ENCODE data around the gene SNED1. TPM values are rescaled to one million over a fixed set of nuclear protein-coding genes. Genes with fewer than 3 reads are reported as not detected.

The SNED1 gene
- total RNA-seq, 1 donor from 2014 or later: 2.3 TPM

DNA sequence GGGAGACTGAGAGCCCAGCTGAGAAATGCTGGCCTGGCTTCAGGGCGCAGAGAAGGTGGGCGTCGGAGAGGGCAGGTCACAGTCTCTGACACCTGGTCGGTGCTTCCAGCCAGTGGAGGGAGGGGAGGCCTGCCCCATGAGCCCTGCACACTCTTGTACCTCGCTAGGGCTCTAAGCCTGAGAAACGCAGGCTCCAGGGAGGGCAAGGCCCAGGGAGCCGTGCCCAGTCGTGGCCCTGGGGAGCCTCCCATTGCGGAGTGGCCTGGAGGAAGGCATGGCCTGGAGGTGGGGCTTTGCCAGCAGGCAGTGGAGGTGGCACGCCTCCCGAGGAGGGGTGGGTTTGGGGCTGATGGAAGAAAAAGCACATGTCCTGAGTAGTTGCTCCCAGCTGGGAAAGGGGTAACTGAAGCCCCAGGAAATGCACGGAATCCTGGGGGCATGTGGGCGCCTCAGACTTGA is 64.7 kb downstream of the SNED1 start:
- H3K36me3 Mint-ChIP-seq (ENCODE audit: low read depth, unreplicated experiment): no peaks in the 10 kb centered on the region
- no peaks in the 10 kb centered on the region for H3K4me1 Mint-ChIP-seq (ENCODE audit: unreplicated experiment)
- peaks cover 3% of the 10 kb centered on the region for H3K27me3 Mint-ChIP-seq (ENCODE audit: unreplicated experiment)
- DNase-seq (ENCODE audit: low spot score): peak; percentile 3
- H3K27ac Mint-ChIP-seq (ENCODE audit: unreplicated experiment): no peak overlapping the region
- H3K4me3 Mint-ChIP-seq (ENCODE audit: unreplicated experiment): no peak overlapping the region
- TF ChIP-seq, protein P1, sequence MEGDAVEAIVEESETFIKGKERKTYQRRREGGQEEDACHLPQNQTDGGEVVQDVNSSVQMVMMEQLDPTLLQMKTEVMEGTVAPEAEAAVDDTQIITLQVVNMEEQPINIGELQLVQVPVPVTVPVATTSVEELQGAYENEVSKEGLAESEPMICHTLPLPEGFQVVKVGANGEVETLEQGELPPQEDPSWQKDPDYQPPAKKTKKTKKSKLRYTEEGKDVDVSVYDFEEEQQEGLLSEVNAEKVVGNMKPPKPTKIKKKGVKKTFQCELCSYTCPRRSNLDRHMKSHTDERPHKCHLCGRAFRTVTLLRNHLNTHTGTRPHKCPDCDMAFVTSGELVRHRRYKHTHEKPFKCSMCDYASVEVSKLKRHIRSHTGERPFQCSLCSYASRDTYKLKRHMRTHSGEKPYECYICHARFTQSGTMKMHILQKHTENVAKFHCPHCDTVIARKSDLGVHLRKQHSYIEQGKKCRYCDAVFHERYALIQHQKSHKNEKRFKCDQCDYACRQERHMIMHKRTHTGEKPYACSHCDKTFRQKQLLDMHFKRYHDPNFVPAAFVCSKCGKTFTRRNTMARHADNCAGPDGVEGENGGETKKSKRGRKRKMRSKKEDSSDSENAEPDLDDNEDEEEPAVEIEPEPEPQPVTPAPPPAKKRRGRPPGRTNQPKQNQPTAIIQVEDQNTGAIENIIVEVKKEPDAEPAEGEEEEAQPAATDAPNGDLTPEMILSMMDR (IDR thresholded peaks at IDR 0.05; ENCODE audit: unreplicated experiment): no peak
- H3K9me3 Mint-ChIP-seq (ENCODE audit: unreplicated experiment): no peaks in the 10 kb centered on the region

DNA sequence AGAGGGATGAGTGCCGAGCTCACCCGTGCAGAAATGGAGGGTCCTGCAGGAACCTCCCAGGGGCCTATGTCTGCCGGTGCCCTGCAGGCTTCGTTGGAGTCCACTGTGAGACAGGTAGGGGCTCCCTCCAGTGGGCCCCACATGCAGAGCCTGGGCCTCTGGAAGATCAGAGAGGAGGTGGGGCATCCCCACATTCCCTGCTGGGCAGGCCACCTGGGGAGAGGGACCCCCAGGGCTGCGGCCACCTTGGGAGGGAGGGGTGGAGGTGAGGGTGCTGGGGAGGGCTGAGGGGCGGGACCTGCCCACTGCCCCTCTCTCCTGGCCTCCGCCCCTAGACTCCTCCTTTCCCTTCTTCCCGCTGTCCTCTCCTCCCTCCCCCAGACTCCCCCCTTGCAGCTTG is 65.2 kb downstream of the SNED1 start:
- H3K36me3 Mint-ChIP-seq (ENCODE audit: low read depth, unreplicated experiment): no peaks in the 10 kb centered on the region
- H3K4me3 Mint-ChIP-seq (ENCODE audit: unreplicated experiment): no peak overlapping the region
- H3K9me3 Mint-ChIP-seq (ENCODE audit: unreplicated experiment): no peaks in the 10 kb centered on the region
- TF ChIP-seq, protein P1 (IDR thresholded peaks at IDR 0.05; ENCODE audit: unreplicated experiment): no peak
- H3K4me1 Mint-ChIP-seq (ENCODE audit: unreplicated experiment): no peaks in the 10 kb centered on the region
- DNase-seq (ENCODE audit: low spot score): peak; percentile 3
- no peak overlapping the region for H3K27ac Mint-ChIP-seq (ENCODE audit: unreplicated experiment)
- peaks cover 7% of the 10 kb centered on the region for H3K27me3 Mint-ChIP-seq (ENCODE audit: unreplicated experiment)

DNA sequence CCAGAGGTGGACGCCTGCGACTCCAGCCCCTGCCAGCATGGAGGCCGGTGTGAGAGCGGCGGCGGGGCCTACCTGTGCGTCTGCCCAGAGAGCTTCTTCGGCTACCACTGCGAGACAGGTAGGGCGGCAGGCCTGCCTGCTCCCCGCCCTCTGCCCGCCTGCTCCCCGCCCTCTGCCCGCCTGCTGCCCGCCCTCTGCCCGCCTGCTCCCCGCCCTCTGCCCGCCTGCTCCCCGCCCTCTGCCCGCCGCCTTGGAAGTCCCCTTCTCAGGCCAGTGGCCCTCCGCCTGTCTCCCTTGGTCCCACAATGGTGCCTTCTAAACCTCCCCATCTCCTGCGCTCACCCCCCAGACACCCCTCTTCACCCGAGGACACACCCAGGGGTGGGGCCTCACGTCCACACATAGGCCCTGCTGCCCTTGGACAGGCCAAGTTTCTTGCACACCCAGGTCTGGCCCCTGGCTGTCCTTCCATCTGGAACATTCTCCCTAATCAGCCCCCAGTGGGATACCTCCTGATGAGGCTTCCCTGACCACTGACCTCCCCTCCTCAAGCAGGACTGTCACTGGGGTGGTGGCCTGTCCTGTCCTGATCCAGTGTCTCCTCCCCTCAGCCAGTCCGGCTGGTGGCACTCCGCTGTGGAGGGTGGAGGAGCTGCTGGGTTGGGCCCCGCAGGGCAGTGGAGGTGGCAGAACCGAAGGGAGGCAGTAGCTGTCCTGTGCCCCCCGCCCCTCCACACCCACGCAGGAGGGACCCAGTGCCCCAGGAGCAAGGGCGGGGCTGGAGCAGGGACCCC is 65.8 kb downstream of the SNED1 start:
- peaks cover 7% of the 10 kb centered on the region for H3K27me3 Mint-ChIP-seq (ENCODE audit: unreplicated experiment)
- H3K4me3 Mint-ChIP-seq (ENCODE audit: unreplicated experiment): no peak overlapping the region
- DNase-seq (ENCODE audit: low spot score): peak; percentile 13

DNA sequence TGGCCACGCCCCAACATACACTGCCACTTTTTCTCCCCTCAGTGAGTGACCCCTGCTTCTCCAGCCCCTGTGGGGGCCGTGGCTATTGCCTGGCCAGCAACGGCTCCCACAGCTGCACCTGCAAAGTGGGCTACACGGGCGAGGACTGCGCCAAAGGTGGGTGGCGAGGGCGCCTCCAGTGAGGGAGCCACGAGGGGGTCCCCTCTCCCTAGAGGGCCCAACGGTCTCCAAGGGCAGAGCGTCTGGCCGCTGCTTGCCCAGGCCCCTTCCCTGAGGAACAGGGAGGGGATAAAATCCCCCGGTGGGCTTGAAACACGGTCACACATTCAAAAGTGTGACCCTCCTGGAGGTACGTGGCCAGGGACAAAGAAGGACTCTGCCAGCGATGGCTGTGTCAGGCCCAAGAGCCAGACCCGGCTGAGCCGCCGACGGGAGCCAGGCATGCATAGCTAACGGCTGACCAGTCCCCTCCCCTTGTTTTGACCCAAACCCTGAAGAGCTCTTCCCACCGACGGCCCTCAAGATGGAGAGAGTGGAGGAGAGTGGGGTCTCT is 66.5 kb downstream of the SNED1 start:
- H3K4me3 Mint-ChIP-seq (ENCODE audit: unreplicated experiment): no peak overlapping the region
- H3K9me3 Mint-ChIP-seq (ENCODE audit: unreplicated experiment): no peaks in the 10 kb centered on the region
- H3K4me1 Mint-ChIP-seq (ENCODE audit: unreplicated experiment): no peaks in the 10 kb centered on the region
- DNase-seq (ENCODE audit: low spot score): no peak
- peaks cover 7% of the 10 kb centered on the region for H3K27me3 Mint-ChIP-seq (ENCODE audit: unreplicated experiment)
- TF ChIP-seq, protein P1 (IDR thresholded peaks at IDR 0.05; ENCODE audit: unreplicated experiment): no peak
- H3K36me3 Mint-ChIP-seq (ENCODE audit: low read depth, unreplicated experiment): no peaks in the 10 kb centered on the region
- H3K27ac Mint-ChIP-seq (ENCODE audit: unreplicated experiment): no peak overlapping the region

More for the DNA sequence above, 65.8 kb downstream of the SNED1 start:
- no peaks in the 10 kb centered on the region for H3K9me3 Mint-ChIP-seq (ENCODE audit: unreplicated experiment)
- H3K36me3 Mint-ChIP-seq (ENCODE audit: low read depth, unreplicated experiment): no peaks in the 10 kb centered on the region
- H3K27ac Mint-ChIP-seq (ENCODE audit: unreplicated experiment): no peak overlapping the region
- TF ChIP-seq, protein P1 (IDR thresholded peaks at IDR 0.05; ENCODE audit: unreplicated experiment): no peak
- no peaks in the 10 kb centered on the region for H3K4me1 Mint-ChIP-seq (ENCODE audit: unreplicated experiment)

DNA sequence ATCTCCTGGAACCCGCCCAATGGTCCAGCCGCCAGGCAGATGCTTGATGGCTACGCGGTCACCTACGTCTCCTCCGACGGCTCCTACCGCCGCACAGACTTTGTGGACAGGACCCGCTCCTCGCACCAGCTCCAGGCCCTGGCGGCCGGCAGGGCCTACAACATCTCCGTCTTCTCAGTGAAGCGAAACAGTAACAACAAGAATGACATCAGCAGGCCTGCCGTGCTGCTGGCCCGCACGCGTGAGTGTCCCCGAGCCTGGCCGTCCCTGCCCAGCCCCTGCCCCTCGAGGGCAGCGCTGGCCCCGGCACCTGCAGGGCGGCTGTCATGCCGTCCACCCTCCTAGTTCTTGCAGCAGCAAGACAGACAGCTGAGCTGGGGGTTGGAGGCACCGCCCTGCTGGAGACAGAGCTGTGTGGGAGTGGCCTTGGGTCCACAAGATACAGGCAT is 67.0 kb downstream of the SNED1 start:
- Mint-ChIP-seq H3K4me3 (ENCODE audit: unreplicated experiment) (no peak overlapping the region), H3K4me1 (ENCODE audit: unreplicated experiment) (no peaks in the 10 kb centered on the region), H3K9me3 (ENCODE audit: unreplicated experiment) (no peaks in the 10 kb centered on the region), H3K36me3 (ENCODE audit: low read depth, unreplicated experiment) (no peaks in the 10 kb centered on the region), H3K27me3 (ENCODE audit: unreplicated experiment) (peaks cover 7% of the 10 kb centered on the region), H3K27ac (ENCODE audit: unreplicated experiment) (no peak overlapping the region)
- DNase-seq (ENCODE audit: low spot score): no peak
- TF ChIP-seq, protein P1 (IDR thresholded peaks at IDR 0.05; ENCODE audit: unreplicated experiment): no peak
